GM12874 (cell line): ENCODE data around the gene HMG20B.

ENCODE experiments used
- CTCF ChIP-seq: IDR thresholded peaks from 2 replicates; pipeline ENCODE4 v1.5.1; 2011; ENCODE audit warnings: low read depth, mild to moderate bottlenecking, control low read depth, low read length, moderate library complexity; ENCODE audit not compliant: insufficient read depth

The HMG20B gene

GRCh38 chr19:3563709-3564524 lies 8.8 kb upstream of the HMG20B start:
- no peak for TF ChIP-seq CTCF

- no peak for TF ChIP-seq CTCF
Observed at GRCh38 chr19:3565139-3565538, 7.6 kb upstream of the HMG20B start.

- no peak for TF ChIP-seq CTCF
Observed at GRCh38 chr19:3570606-3571011, 2.1 kb upstream of the HMG20B start.

GRCh38 chr19:3572132-3572854 lies 451 bp upstream of the HMG20B start:
- TF ChIP-seq CTCF: no peak

GRCh38 chr19:3573162-3573857 lies 566 bp downstream of the HMG20B start:
- TF ChIP-seq CTCF: no peak

- no peak for TF ChIP-seq CTCF
Observed at GRCh38 chr19:3573858-3574637, 1.3 kb downstream of the HMG20B start.
